ENCODE results near the gene TTBK2. TPM values are rescaled to one million over a fixed set of nuclear protein-coding genes. Genes with fewer than 3 reads are reported as not detected.

Gene TTBK2
- total RNA-seq, 2 donors from 2014 or later: 6.5 to 22.1 TPM

DNA sequence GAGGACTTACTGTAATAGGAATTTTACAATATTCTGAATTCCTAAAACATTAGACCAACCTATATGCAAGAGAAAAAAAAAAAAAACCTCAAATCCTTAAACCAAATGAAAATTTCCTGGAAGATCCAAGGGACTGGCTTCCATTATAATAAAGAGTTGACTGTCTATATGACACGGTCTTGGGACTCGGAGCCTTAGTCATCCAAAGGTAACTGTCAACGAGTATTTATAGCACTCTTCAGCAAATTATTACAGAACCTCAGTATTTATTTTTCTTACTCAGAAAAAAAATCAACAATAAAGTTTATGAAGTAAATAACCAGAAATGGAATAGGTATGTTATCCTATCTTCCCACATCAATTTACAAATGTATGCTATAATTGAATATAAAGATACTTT lies 66.0 kb downstream of the TTBK2 start:
- WGBS, 2 donors: 93 to 95% methylated on average over 3 of the region's 3 CpGs
- ATAC-seq (no peak), DNase-seq (no peak)
- Histone ChIP-seq H3K4me1 (no peaks in the 10 kb centered on the region), H3K36me3 (replicated peaks in 1 of 2; ENCODE audit: insufficient read depth in 1 of 2, low read depth in 2 of 2) (no peaks in the 10 kb centered on the region), H3K27ac (no peak overlapping the region), H3K9me3 (no peaks in the 10 kb centered on the region), H3K4me3 (no peak overlapping the region), H3K27me3 (no peaks in the 10 kb centered on the region)
- intact Hi-C loops (cut with DNase I): no loop called here
- no peak for TF ChIP-seq POLR2A (IDR thresholded peaks at IDR 0.05)
- TF ChIP-seq, protein P1, sequence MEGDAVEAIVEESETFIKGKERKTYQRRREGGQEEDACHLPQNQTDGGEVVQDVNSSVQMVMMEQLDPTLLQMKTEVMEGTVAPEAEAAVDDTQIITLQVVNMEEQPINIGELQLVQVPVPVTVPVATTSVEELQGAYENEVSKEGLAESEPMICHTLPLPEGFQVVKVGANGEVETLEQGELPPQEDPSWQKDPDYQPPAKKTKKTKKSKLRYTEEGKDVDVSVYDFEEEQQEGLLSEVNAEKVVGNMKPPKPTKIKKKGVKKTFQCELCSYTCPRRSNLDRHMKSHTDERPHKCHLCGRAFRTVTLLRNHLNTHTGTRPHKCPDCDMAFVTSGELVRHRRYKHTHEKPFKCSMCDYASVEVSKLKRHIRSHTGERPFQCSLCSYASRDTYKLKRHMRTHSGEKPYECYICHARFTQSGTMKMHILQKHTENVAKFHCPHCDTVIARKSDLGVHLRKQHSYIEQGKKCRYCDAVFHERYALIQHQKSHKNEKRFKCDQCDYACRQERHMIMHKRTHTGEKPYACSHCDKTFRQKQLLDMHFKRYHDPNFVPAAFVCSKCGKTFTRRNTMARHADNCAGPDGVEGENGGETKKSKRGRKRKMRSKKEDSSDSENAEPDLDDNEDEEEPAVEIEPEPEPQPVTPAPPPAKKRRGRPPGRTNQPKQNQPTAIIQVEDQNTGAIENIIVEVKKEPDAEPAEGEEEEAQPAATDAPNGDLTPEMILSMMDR (IDR thresholded peaks at IDR 0.05): no peak

DNA sequence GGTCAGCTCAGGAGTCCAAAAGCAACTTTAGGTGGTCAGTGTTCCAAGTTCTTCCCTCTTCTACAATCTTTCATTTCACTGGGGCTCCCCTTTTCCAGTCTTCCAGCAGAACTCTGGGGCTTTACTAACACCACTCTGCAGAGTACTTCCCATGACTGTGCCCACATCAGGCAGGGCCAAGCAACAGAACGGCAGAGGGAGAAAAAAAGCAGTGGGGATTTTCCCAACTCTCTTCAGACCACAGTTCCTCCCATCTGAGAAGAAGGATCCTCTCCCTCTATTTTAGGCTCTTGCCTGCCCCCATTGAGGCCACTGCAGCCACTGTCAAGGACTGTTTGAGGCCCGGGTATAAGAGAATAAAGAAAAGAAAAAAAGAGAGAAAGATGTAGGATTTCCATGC lies 70.7 kb downstream of the TTBK2 start:
- no peak for TF ChIP-seq POLR2A (IDR thresholded peaks at IDR 0.05)
- TF ChIP-seq, protein P1 (IDR thresholded peaks at IDR 0.05): no peak
- H3K36me3 ChIP-seq (replicated peaks in 1 of 2; ENCODE audit: insufficient read depth in 1 of 2, low read depth in 2 of 2): no peaks in the 10 kb centered on the region
- intact Hi-C loops (cut with DNase I): no loop called here
- H3K27ac ChIP-seq: no peak overlapping the region
- no peaks in the 10 kb centered on the region for H3K27me3 ChIP-seq
- H3K4me3 ChIP-seq: no peak overlapping the region
- no peak for ATAC-seq
- 73 to 78% methylated on average over 2 of the region's 2 CpGs for WGBS, 2 donors
- H3K4me1 ChIP-seq: no peaks in the 10 kb centered on the region
- H3K9me3 ChIP-seq: no peaks in the 10 kb centered on the region
- DNase-seq: no peak

DNA sequence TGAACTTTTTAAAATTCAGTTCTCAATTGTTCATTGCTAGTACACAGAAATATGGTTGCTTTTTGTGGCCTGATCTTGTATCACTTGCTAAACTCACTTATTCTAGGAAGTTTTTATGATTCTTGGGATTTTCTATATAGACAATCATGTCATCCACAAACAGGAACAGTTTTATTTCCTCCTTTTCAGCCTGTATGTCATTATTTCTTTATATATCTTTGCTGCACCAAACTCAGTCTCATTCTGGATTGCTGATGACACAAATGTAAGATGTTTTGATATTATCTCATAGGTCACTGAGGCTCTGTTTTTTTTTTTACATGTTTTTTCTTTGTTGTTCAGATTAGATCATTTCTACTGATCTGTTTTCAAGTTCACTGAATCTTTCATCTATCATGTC lies 71.7 kb downstream of the TTBK2 start:
- ATAC-seq: no peak
- peaks cover 0 to 6% (median 0%) of the 10 kb centered on the region in 3 donors for H3K9me3 ChIP-seq
- TF ChIP-seq, protein P1 (IDR thresholded peaks at IDR 0.05): no peak
- TF ChIP-seq POLR2A (IDR thresholded peaks at IDR 0.05): no peak
- H3K36me3 ChIP-seq (replicated peaks in 1 of 2; ENCODE audit: insufficient read depth in 1 of 2, low read depth in 2 of 2): no peaks in the 10 kb centered on the region
- H3K4me3 ChIP-seq: no peak overlapping the region
- H3K27ac ChIP-seq: no peak overlapping the region
- intact Hi-C loops (cut with DNase I): no loop called here
- no peaks in the 10 kb centered on the region for H3K27me3 ChIP-seq
- DNase-seq: no peak
- H3K4me1 ChIP-seq: no peaks in the 10 kb centered on the region

DNA sequence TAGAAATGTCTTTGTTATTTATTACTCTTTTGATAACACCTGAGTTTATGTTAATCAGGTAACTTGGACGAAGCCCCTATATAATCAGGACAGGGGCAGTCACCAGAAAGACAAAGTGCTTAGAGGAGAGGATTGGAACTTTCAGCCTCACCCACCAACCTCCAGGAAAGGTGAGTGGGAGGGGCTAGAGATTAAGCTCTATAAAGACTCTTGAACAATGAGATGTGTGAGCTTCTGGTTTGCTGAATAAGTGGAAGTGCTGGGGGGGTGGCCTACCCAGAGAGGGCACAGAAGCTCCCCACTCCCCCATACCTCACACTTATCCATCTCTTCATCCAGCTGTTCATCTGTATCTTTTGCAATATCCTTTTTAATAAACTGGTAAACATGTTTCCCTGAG lies 73.9 kb downstream of the TTBK2 start:
- Histone ChIP-seq H3K4me3 (no peak overlapping the region), H3K36me3 (replicated peaks in 1 of 2; ENCODE audit: insufficient read depth in 1 of 2, low read depth in 2 of 2) (no peaks in the 10 kb centered on the region), H3K27ac (no peak overlapping the region), H3K4me1 (no peaks in the 10 kb centered on the region), H3K9me3 (peaks cover 0 to 7% (median 0%) of the 10 kb centered on the region in 3 donors), H3K27me3 (no peaks in the 10 kb centered on the region)
- ATAC-seq: no peak
- TF ChIP-seq POLR2A (IDR thresholded peaks at IDR 0.05): no peak
- TF ChIP-seq, protein P1 (IDR thresholded peaks at IDR 0.05): no peak
- intact Hi-C loops (cut with DNase I): no loop called here
- no peak for DNase-seq
- 79 to 90% methylated on average over 1 of the region's 1 CpG for WGBS, 2 donors

DNA sequence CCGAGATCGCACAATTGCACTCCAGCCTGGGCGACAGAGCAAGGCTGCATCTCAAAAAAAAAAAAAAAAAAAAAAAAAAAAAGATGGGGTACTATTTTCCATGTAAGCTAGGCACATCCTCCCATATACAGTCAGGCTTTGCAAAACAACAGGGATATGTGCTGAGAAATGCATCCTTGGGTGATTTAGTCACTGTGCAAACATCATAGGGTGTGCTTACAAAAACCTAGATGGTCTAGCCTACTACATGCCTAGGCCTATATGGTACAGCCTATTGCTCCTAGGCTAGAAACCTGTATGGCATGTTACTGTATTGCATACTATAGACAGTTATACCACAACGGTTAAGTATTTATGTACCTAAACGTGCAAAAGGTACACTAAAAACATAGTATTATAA lies 75.0 kb downstream of the TTBK2 start:
- no peak overlapping the region for H3K4me3 ChIP-seq
- no peaks in the 10 kb centered on the region for H3K27me3 ChIP-seq
- DNase-seq (no peak), ATAC-seq (no peak)
- intact Hi-C loops (cut with DNase I): no loop called here
- H3K9me3 ChIP-seq: peaks cover 0 to 7% (median 0%) of the 10 kb centered on the region in 3 donors
- no peak for TF ChIP-seq POLR2A (IDR thresholded peaks at IDR 0.05)
- TF ChIP-seq, protein P1 (IDR thresholded peaks at IDR 0.05): no peak
- H3K27ac ChIP-seq: no peak overlapping the region
- no peaks in the 10 kb centered on the region for H3K36me3 ChIP-seq (replicated peaks in 1 of 2; ENCODE audit: insufficient read depth in 1 of 2, low read depth in 2 of 2)
- no peaks in the 10 kb centered on the region for H3K4me1 ChIP-seq
- 96 to 98% methylated on average over 5 of the region's 5 CpGs for whole genome bisulfite sequencing, 2 donors

Data from body of pancreas (tissue), 4 donors.